ENCODE data around the gene CLNS1A.
"Not testable (repeated sequence)": the region's sequence is repeated elsewhere in the genome, so short reads cannot be mapped to it uniquely, and the experiment has no call there.

The CLNS1A gene

DNA sequence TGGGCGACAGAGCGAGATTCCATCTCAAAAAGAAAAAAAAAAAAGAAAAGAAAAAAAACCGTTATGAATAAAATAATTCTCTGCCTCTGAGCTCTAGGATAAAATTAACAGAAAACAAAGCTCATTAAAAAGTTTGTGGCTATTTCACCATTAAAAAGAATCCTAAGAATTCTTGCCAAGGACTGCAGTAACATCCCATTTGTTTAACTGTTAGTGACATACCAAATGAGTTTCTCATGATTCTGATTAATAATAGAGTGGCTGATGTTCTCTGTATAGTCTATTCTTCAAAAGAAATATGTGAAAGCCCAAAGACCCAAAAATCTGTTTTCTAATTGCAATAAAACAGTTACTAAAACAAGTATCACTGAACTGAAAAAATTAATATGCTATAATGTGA is 19.7 kb downstream of the CLNS1A start:
- no peak for DNase-seq

DNA sequence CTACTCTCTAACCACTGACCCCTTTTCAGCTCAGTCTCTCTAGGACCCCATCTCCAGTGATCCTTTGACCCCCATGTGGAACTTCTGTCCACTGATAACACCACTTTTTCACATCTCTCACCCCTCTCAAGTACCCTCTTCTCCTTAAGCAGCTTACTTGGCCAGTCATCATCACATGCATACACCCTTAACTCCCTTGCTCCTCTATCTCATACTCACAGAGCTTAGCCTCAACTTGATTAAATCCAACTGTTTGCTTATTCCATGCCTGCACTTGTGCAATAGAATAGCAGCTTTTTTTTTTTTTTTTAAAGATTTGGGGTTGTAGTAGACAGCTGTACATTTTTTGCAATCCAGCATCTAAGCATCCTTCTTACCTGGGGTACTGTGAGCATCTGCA is 25.7 kb downstream of the CLNS1A start:
- no peak for DNase-seq

DNA sequence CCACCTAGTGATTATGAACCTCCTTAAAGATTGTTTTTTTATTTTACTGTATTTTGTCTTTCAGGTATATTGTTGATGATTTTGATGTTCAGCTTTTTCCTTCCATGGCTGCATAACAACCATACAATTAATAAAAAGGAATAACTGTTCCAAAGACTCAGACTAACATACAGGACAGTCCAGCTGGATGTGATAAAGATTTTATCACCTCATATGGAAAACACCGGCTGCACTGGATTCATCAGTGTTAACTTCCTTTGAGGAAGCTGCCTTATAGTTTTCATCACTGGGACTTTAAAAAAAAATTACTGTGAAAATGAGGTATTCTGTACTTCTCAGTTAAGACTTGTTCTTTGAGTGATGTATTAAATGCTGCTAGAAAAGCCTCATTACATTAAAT is 28.4 kb downstream of the CLNS1A start:
- DNase-seq = no peak

DNA sequence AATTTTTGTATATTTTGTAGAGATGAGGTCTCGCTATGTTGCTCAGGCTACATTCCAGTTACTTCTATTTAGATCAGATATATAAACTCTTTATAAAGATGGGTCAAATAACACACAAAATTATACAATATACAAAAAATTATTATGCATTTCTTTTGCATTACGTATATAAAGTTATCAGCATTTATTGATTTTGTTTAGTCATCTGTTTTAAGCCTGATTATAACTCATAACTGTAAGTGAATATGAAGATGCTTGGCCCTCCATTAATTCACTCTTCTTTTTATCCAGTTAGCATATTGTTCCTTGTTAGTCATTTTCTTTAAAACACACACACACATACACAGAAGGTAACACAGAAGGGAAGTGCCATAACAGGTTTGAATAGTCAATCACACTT is 33.3 kb downstream of the CLNS1A start:
- DNase-seq = no peak

DNA sequence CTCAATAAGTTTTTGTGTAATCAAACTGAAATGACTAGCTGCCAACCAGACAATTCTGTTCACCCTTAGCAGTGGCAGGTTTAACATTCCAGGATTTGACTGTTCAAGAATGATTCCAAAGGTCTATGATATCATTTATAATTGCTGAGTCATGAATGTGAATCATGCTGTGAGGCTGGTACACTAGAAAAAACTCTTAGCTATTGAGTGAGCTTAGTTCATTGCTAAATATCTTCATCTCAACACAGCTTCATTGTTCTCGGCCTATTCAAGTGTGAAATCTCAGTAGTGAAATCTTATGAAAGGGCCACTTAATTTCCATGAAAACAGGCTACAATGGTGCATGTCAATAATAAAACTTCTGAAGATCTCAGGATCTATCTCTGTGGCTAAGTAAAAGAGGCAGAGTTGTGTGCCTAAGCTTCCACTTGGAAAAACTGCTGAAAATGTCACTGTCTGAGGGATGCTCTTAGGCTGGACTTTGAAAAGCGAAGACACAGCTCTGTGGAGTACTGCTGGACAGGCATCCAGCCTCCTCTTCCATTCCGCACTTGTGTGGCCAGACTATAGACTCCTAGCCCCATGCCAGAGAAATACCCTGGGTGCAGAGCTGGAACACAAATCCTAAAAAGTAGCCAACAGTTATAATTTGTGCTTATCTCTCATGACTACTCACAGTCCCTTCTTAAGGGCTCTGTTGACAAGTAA is 35.1 kb downstream of the CLNS1A start:
- DNase-seq = peak; percentile 56 to 66

DNA sequence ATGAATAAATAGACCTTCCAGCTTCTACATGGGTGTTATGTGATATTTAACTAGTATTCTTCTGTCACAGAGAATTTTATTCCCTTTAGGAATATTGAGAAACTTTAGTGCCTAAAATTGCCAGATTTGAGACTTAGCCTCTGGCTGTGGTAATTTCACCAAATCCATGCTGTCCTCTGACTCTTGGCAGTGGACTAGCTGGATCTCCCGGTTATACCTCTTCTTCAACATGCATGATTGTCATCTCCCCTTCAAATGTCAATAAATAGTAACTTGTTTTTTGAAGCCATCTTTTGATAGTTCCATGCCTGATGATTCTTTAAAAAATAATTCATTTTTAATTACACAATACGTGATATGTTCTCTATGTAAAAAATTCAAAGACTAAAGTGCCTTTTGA is 39.4 kb downstream of the CLNS1A start:
- DNase-seq = no peak

DNA sequence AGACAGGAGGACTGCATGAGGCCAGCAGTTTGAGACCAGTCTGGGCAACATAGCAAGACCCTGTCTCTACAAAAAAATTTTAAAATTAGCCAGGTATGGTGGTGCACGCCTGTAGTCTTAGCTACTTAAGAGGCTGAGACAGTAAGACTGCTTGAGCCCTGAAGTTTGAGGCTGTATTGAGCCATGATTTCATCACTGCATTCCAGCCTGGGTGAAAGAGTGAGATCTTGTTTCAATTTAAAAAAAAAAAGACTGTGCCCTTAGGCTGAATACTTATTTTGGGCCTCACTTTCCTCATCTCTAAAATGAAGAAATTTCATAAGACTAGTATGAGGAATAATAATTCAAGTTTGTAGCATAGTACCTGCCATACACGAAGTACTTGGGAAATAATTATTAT is 41.0 kb downstream of the CLNS1A start:
- no peak for DNase-seq

DNA sequence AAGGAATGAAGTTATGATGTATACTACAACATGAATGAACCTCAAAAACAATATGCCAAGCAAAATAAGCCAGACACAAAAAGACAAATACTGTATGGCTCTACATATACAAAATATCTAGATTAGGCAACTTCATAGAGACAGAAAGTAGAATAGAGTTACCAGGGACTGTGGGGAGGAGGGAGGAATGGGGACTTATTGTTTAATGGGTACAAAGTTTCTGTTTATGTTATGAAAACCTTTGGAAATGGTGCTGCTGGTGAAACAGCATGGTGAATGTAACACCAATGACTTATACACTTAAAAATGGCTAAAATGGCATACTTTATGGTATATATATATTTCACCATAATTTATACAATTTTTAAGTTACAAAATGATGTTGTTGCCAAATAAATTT is 43.7 kb downstream of the CLNS1A start:
- DNase-seq = no peak

DNA sequence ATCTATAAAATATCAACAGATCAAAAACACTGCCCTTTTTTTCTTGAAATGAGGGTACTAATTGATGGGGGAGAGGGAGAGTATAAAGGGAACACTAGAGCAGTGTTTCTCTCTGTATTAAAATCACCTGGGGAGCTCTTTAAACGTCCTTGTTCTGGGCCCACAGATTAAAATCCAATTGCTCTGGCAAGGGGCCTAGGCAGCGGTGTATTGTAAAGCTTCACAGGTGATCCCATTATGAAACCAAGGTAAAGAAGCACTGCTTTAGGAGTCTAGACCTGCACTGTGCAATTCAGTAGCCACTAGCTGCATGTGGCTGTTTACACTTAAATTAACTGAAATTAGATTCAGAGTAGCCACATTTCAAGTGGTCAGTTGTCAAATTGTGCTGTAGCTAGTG is 44.9 kb downstream of the CLNS1A start:
- DNase-seq = no peak

DNA sequence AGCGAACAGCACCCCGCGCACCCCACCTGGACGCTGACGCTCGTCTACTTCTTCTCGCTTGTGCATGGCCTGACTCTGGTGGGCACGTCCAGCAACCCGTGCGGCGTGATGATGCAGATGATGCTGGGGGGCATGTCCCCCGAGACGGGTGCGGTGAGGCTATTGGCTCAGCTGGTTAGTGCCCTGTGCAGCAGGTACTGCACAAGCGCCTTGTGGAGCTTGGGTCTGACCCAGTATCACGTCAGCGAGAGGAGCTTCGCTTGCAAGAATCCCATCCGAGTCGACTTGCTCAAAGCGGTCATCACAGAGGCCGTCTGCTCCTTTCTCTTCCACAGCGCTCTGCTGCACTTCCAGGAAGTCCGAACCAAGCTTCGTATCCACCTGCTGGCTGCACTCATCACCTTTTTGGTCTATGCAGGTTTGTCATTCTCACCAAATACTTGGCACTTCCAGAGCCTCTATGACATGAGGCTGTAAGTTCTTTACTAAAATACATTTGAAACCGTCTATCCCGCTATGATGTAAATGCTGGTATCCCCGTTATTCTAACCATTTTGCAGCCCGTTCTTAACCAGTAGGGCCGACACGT is 47.3 kb downstream of the CLNS1A start:
- no peak for DNase-seq

DNA sequence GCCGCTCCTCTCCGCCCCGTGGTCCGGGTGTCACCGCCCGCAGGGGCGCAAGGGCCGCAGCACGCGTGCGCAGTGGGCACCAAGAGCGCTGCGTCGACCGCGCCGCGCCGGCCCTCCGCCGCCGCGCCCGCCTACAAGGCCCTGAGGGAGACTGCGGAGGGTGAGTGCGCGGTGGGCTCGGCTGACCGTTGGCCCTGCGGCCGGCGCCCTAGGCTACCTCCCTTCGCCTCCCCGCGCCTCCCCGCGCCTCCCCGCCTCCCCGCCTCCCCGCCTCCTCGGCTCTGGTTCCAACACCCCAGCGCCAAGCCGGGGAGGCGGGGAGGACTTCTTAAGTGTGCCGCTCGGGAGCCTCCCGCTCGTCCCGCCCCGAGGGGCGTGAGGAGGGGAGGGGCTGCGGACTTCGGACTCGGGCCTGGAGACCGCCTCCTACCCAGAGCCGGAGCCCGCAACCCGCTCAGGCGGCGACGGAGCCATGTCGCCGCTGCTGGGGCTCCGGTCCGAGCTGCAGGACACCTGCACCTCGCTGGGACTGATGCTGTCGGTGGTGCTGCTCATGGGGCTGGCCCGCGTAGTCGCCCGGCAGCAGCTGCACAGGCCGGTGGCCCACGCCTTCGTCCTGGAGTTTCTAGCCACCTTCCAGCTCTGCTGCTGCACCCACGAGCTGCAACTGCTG is 47.9 kb downstream of the CLNS1A start, which contains the start of gene AQP11:
Gene AQP11 (plus strand): TSS at position 433 of the 673 bp plus-strand sequence. CDS start 40 bp downstream, at position 473.
- DNase-seq = peak; percentile 85 to 90

DNA sequence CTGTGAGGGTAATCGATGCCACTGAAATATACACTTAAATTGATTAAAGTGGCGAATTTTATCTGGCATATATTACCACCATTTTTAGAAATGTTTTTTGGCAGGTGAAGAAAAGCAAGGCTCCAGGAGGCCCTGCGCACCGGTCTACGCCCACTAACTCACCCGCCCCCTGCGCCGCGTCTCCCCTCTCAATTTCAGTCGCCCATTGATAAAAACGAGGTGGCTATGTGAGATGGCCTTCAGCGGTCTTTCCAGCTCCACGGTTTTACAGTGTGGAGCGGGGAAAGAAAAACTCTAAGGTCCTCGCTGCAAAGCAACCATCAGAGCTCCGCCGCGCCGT is 48.4 kb downstream of the CLNS1A start:
- DNase-seq = no peak

DNA sequence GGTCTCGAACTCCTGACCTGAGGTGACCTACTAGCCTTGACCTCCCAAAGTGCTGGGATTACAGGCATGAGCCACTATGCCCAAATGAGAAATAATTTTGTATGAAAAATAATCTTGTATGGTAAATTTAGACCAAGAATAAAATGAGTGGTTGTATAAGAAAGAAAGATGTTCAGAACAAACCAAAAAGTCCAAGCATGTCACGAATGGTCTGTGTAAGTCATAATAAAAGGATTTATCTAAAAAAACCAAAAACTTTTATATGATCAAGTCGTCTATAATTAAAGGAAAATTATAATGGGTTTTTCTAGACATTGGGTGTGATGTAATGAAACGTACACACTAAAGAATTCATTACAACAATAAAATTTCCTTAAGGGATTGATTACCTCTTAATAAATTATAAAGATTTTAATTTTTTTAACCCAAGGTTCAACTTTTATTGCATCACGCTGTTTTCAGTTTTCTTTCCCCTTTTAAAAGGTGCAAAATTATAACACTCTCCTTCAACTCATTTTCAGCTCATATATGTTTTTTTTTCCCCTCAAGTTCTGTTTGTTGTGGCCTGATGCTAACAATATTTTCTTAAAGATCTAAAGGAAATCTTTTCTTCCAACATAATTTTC is 56.8 kb downstream of the CLNS1A start:
- DNase-seq = peak; percentile 14 to 20

DNA sequence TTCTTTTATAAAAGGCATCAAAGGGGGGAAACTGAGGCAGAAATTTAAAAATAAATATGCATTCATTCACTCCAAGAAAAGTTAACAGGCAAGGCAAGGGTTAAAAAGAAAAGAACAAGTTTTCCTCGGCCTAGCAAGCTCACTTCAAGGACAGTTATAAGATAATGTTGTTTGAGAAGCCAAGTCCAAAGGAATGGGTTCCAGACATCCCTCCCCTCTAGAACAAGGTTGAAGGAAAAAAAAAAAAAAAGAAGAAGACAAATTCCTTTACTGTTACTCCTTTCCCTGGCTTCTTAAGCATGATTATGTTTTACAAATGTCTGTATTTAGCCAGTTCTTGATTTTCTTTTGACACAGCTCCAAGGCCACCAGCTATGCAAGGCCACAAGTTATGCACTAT is 62.2 kb downstream of the CLNS1A start:
- DNase-seq = not testable (repeated sequence)

DNA sequence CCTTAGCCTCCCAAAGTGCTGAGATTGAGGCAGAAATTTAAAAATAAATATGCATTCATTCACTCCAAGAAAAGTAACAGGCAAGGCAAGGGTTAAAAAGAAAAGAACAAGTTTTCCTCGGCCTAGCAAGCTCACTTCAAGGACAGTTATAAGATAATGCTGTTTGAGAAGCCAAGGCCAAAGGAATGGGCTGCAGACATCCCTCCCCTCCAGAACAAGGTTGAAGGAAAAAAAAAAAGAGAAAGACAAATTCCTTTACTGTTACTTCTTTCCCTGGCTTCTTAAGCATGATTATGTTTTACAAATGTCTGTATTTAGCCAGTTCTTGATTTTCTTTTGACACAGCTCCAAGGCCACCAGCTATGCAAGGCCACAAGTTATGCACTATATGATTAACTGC is 66.7 kb downstream of the CLNS1A start:
- DNase-seq = not testable (repeated sequence)

DNA sequence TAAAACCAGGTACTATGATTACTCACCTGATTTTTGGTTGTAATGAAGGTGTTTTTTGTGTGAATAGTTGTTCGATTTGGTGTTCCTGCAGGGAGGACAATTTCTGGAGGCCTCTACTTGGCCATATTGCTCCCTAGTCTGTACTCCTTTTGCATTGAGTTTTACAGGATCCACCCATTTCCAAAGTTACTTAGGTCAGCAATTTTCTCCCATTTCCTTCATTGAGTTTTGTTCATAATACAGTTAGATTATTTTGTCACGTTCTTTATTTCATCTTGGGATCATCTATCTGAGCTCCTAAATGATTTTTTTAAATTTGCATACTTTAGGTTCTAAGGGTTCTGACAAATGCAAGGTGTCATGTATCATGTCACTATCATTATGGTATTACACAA is 67.9 kb downstream of the CLNS1A start:
- no peak for DNase-seq

DNA sequence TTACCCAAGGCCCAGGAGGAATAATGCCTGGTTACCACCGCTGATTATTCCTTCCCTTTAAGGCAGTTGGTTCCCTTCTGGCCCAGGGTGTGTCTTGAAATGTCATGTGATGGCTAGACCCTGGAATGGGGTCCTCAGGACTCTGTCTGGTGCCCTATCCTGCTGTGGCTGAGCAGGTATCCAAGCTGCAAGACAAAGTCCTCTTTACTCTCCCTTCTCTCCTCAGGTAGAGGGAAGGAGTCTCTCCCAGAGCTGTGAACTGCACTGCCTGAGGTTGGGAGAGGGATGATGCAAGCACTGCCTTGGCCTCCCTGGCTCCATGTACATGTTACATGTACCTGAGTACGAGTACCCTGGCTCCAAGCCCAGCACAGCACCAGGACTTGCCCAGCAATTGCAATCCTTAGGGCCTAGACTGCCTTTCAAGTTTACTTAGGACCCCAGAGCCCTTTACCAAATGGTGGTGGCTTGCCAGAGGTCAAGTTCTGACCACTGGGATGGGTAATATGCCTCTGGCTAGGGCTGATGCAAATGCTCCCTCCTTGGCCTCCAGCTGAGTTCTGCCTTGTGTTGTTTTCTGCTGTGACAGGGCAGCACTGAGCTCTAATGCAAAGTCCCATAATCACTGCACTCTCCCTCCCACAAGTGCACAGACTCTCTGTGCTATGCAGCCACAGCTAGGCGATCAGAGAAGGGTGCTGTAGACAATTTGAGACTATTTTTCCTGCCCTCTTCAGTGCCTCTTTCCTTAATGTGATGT is 68.5 kb downstream of the CLNS1A start:
- no peak for DNase-seq

DNA sequence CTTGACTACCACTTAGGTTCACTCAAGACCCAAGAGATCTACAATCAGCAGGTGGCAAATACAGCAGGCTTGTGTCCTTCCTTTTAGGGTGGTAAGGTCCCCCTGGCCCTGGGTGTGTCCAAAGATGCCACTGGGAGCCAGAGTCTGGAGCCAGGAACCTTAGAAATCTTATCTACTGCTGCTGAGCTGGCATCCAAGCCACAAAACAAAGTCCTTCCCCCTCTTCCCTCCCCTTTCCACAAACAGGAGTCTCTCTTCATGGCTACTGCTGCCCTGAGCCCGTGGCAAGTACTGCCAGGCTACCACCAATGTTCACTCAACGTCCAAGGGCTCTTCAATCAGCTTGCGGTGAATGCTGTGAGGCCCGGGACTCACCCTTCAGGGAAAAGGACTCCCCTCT is 69.3 kb downstream of the CLNS1A start:
- DNase-seq = no peak

All from SW 1271 (cell line).